Heart right ventricle (tissue), 16 donors: Measurements from ENCODE around the gene ZKSCAN4. TPM values are rescaled to one million over a fixed set of nuclear protein-coding genes. Genes with fewer than 3 reads are reported as not detected.
A peak's percentile ranks its signal among the peaks of the same experiment; 100 is the strongest.

ENCODE experiments used
- ATAC-seq, 8 donors: fragments of 200-7000 bp; cut with Tn5 transposase; one replicate each; pipeline ENCODE4 v1.9.1; 2020; ENCODE audit warnings: mild to moderate bottlenecking in 8 of 8, moderate library complexity in 8 of 8, moderate number of reproducible peaks in 1 of 8
- DNase-seq, 2 donors: peaks; one replicate each; pipeline ENCODE4 v3.0.0-alpha.2; 2020
- H3K27ac ChIP-seq, 10 donors: fragments of 200-600 bp; sonication (generic) in 2 of 10; one replicate each; pipeline versions ENCODE4 v1.5.0 to v1.8.0; 2020 to 2022; ENCODE audit warnings: mild to moderate bottlenecking in 3 of 10
- H3K27me3 ChIP-seq, 7 donors: fragments of 200-600 bp; one replicate each; pipeline ENCODE4 v1.8.0; 2021 to 2022; ENCODE audit warnings: mild to moderate bottlenecking in 2 of 7
- H3K36me3 ChIP-seq, 9 donors: fragments of 200-600 bp; sonication (generic) in 1 of 9; one replicate each; pipeline versions ENCODE4 v1.5.0 to v1.8.0; 2020 to 2022; ENCODE audit warnings: mild to moderate bottlenecking in 2 of 9
- H3K4me1 ChIP-seq, 9 donors: fragments of 200-600 bp; sonication (generic) in 1 of 9; one replicate each; pipeline versions ENCODE4 v1.5.0 to v1.8.0; 2020 to 2022; ENCODE audit warnings: mild to moderate bottlenecking in 4 of 9
- H3K4me3 ChIP-seq, 10 donors: fragments of 200-600 bp; sonication (generic) in 2 of 10; one replicate each; pipeline versions ENCODE4 v1.5.0 to v1.8.0; 2020 to 2022; ENCODE audit warnings: mild to moderate bottlenecking in 7 of 10, moderate library complexity in 2 of 10
- H3K9me3 ChIP-seq, 11 donors: fragments of 200-600 bp in 10 of 11; sonication (generic) in 2 of 11; one replicate each; pipeline versions ENCODE4 v1.5.0 to v1.8.0; 2013 to 2022; ENCODE audit warnings: mild to moderate bottlenecking in 2 of 11, control low read depth in 1 of 11, moderate library complexity in 1 of 11
- CTCF ChIP-seq, 9 donors: fragments of 200-600 bp; sonication (generic) in 2 of 9; IDR thresholded peaks; one replicate each; pipeline versions ENCODE4 v1.5.0 to v1.8.0; 2021 to 2022; ENCODE audit warnings: antibody characterized with exemption in 9 of 9, mild to moderate bottlenecking in 5 of 9, moderate library complexity in 1 of 9
- WGBS, 2 donors: extraction: QIAGEN DNeasy Blood & Tissue Kit; methylation state at CpG; one replicate each; pipeline ENCODE4 v1.1.7; 2013; ENCODE audit warnings: inconsistent platforms in 1 of 2; 5-methylcytosine and 5-hydroxymethylcytosine counted together
- intact Hi-C, 10 donors: fragments of 100-400 bp; cut with DNase I; formaldehyde crosslinking; loops; one replicate each; pipeline versions ENCODE4 v1.11.1 to v1.14.2; 2022
- polyA plus RNA-seq, 2 donors: library from polyadenylated mRNA; stranded (reverse); fragments of 200-250 nt; gene quantifications; one replicate each; pipeline ENCODE4 v1.2.3, GENCODE V29; 2013
- total RNA-seq, 10 donors: library from RNA; stranded (reverse); fragmentation: NEBNext Ultra II Directional in 3 of 10; extraction: Animal tissue kit (Norgen Biotek cat#: 25700) in 3 of 10; gene quantifications; one replicate each; pipeline versions ENCODE4 v1.2.1 to v1.2.4, GENCODE V29; 2021 to 2023
- donor health status: Arrhythmogenic right ventricular cardiomyopathy.
- donor health status: ischemic (EF 13 %, LVEDD 7.1; RV severe dilation, severe dysfunction).
- donor health status: healthy with polysubstance abuse.
- donor health status: DM: no; HTN: yes; CAD: no.
- donor health status: DM: no; HTN: no; CAD: no.
- donor health status: ischemic (EF 25% LVEDD 6.9; RV normal size, moderate dysfunction).
- donor health status: ischemic (EF 25% LVEDD 5.7; RV mildly dilated, moderate dysfunction).
- donor health status: healthy.
- donor health status: DM: yes; HTN: yes; CAD: no.
- donor health status: Ischemic cardiomyopathy.
- donor health status: ischemic (EF 35%, LVEDD 5.7; RV mildly dilated, moderate dysfunction).
- donor health status: nonischemic (EF 11% LVEDD 7.7; RV severe dilation, severe dysfunction).
- donor health status: DM: yes; HTN: yes; CAD: no.
- donor health status: PGD.
- donor health status: ischemic (EF 29% LVEDD 5.4; RV normal size, mild dysfunction).
- donor health status: nonischemic (EF 23%, LVEDD 6.1; RV moderate dilation, normal function).

ZKSCAN4 gene
- total and polyA plus RNA-seq, 12 donors = 0.55 to 3.6 (median 2.5) TPM

- intact Hi-C loops = loop anchor here in 3 of 10 donors (5.0 to 10.0 kb wide), 3 partner anchors 34 to 76 kb away; partner anchors contain the start of genes ZKSCAN4 (in 1 of the 3) and ZKSCAN8 (in 1 of the 3)
- Histone ChIP-seq H3K27me3 (peaks cover 0 to 76% (median 51%) of the 10 kb centered on the region in 7 donors), H3K36me3 (no peaks in the 10 kb centered on the region), H3K4me3 (peak overlapping the region; percentile 38 to 73 (median 63)), H3K27ac (peak overlapping the region in 9 of 10 donors; percentile 75 to 90 (median 80)), H3K4me1 (peaks cover 2 to 16% (median 13%) of the 10 kb centered on the region in 9 donors), H3K9me3 (no peaks in the 10 kb centered on the region)
- DNase-seq (peak; percentile 85), ATAC-seq (peak; percentile 94 to 97 (median 96))
- 11% methylated on average over 55 to 56 of the region's 56 CpGs for WGBS, 2 donors
- no peak for TF ChIP-seq CTCF (IDR thresholded peaks at IDR 0.05)
Observed at GRCh38 chr6:28218312-28219248, 33.5 kb downstream of the ZKSCAN4 start.

- 90 to 92% methylated on average over 12 of the region's 12 CpGs for WGBS, 2 donors
- ATAC-seq (peak in 1 of 8 donors; percentile 17), DNase-seq (no peak)
- TF ChIP-seq CTCF (IDR thresholded peaks at IDR 0.05) = no peak
- Histone ChIP-seq H3K4me3 (peak overlapping the region in 6 of 10 donors; percentile 53 to 73 (median 66)), H3K27me3 (peaks cover 0 to 79% (median 56%) of the 10 kb centered on the region in 7 donors), H3K27ac (no peak overlapping the region), H3K36me3 (no peaks in the 10 kb centered on the region), H3K4me1 (peaks cover 2 to 18% (median 13%) of the 10 kb centered on the region in 9 donors), H3K9me3 (no peaks in the 10 kb centered on the region)
- intact Hi-C loops = loop anchor here in 3 of 10 donors (5.0 to 10.0 kb wide), 3 partner anchors 34 to 76 kb away; partner anchors contain the start of genes ZKSCAN4 (in 1 of the 3) and ZKSCAN8 (in 1 of the 3)
Observed at GRCh38 chr6:28217890-28218289, 34.2 kb downstream of the ZKSCAN4 start.

GRCh38 chr6:28215425-28215824 is 36.6 kb downstream of the ZKSCAN4 start:
- Histone ChIP-seq H3K27me3 (peaks cover 0 to 82% (median 65%) of the 10 kb centered on the region in 7 donors), H3K36me3 (no peaks in the 10 kb centered on the region), H3K27ac (no peak overlapping the region), H3K4me3 (no peak overlapping the region), H3K4me1 (peaks cover 2 to 28% (median 18%) of the 10 kb centered on the region in 9 donors), H3K9me3 (no peaks in the 10 kb centered on the region)
- ATAC-seq = no peak
- WGBS, 2 donors = 34 to 47% methylated on average over 8 of the region's 8 CpGs
- intact Hi-C loops = loop anchor here in 3 of 10 donors (5.0 to 10.0 kb wide), 3 partner anchors 37 to 73 kb away; partner anchors contain the start of genes ZKSCAN4 (in 1 of the 3) and ZKSCAN8 (in 1 of the 3)
- DNase-seq = no peak
- no peak for TF ChIP-seq CTCF (IDR thresholded peaks at IDR 0.05)

DNA sequence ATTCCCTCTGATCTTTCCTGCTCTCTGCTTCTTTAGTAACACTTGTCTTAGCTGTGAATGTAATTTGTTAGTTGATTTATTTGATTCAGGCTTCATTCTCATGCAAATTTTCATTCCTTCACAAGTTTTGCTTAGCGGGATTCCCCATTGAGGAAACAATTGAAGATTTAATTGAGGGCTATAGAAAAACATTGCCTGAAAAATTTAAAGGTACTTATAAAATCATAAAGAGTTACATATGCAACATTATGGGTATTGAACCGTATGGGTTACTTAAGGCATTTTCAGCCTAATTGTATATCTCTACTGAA is 38.9 kb downstream of the ZKSCAN4 start:
- intact Hi-C loops = loop anchor here in 1 of 10 donors (10.0 kb wide), 1 partner anchor 48 kb away; no protein-coding TSS in a partner anchor
- DNase-seq = no peak
- no peak for TF ChIP-seq CTCF (IDR thresholded peaks at IDR 0.05)
- no peak for ATAC-seq
- WGBS, 2 donors = 21 to 24% methylated on average over 2 of the region's 2 CpGs
- Histone ChIP-seq H3K36me3 (no peaks in the 10 kb centered on the region), H3K9me3 (no peaks in the 10 kb centered on the region), H3K27ac (no peak overlapping the region), H3K4me3 (no peak overlapping the region), H3K4me1 (peaks cover 2 to 24% (median 12%) of the 10 kb centered on the region in 9 donors), H3K27me3 (peaks cover 2 to 92% (median 83%) of the 10 kb centered on the region in 7 donors)
